Measurements from ENCODE around the gene INVS. TPM values are rescaled to one million over a fixed set of nuclear protein-coding genes. Genes with fewer than 3 reads are reported as not detected.
A peak's percentile ranks its signal among the peaks of the same experiment; 100 is the strongest.

Gene INVS
- total and polyA plus RNA-seq, 11 donors: 2.5 to 10.4 (median 7.4) TPM

GRCh38 chr9:100309992-100310391, 210.9 kb downstream of the INVS start:
- Histone ChIP-seq H3K4me1 (peaks cover 0 to 6% (median 0%) of the 10 kb centered on the region in 12 donors), H3K36me3 (peaks cover 0 to 61% (median 29%) of the 10 kb centered on the region in 9 donors), H3K4me3 (no peak overlapping the region), H3K27ac (no peak overlapping the region), H3K9me3 (no peaks in the 10 kb centered on the region), H3K27me3 (no peaks in the 10 kb centered on the region)
- 90 to 96% (median 92%) methylated on average over 2 of the region's 2 CpGs for WGBS, 4 donors
- ATAC-seq: no peak
- DNase-seq: no peak
- TF ChIP-seq POLR2A (IDR thresholded peaks at IDR 0.05): no peak
- TF ChIP-seq, protein P1, sequence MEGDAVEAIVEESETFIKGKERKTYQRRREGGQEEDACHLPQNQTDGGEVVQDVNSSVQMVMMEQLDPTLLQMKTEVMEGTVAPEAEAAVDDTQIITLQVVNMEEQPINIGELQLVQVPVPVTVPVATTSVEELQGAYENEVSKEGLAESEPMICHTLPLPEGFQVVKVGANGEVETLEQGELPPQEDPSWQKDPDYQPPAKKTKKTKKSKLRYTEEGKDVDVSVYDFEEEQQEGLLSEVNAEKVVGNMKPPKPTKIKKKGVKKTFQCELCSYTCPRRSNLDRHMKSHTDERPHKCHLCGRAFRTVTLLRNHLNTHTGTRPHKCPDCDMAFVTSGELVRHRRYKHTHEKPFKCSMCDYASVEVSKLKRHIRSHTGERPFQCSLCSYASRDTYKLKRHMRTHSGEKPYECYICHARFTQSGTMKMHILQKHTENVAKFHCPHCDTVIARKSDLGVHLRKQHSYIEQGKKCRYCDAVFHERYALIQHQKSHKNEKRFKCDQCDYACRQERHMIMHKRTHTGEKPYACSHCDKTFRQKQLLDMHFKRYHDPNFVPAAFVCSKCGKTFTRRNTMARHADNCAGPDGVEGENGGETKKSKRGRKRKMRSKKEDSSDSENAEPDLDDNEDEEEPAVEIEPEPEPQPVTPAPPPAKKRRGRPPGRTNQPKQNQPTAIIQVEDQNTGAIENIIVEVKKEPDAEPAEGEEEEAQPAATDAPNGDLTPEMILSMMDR (IDR thresholded peaks at IDR 0.05): no peak
- intact Hi-C loops (cut with DNase I): loop anchor here in 1 of 10 donors (10.0 kb wide), 1 partner anchor 285 kb away; no protein-coding TSS in a partner anchor

DNA sequence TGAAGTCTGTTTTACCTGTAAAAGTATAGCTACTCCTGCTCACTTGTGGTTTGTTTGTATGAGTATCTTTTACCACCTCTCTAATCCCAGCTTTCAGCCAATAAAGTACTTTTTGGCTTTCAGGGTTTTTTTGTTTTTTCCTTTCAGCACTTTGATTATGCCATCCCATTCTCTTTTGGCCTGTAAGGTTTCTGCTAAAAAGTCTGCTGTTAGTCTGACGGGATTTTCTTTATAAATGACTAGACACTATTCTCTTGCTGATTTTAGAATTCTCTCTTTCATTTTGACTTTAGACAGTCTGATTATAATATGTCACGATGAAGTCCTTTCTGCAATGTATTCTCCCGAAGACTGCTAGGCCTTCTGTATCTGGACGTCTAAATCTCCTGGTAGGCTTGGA, 216.5 kb downstream of the INVS start:
- Histone ChIP-seq H3K9me3 (no peaks in the 10 kb centered on the region), H3K4me3 (no peak overlapping the region), H3K27me3 (no peaks in the 10 kb centered on the region), H3K4me1 (no peaks in the 10 kb centered on the region), H3K27ac (no peak overlapping the region), H3K36me3 (peaks cover 0 to 48% (median 24%) of the 10 kb centered on the region in 9 donors)
- DNase-seq (no peak), ATAC-seq (no peak)
- intact Hi-C loops (cut with DNase I): loop anchor here in 1 of 10 donors (10.0 kb wide), 1 partner anchor 291 kb away; no protein-coding TSS in a partner anchor
- 94 to 98% (median 96%) methylated on average over 4 of the region's 4 CpGs for WGBS, 4 donors
- TF ChIP-seq, protein P1 (IDR thresholded peaks at IDR 0.05): no peak
- TF ChIP-seq POLR2A (IDR thresholded peaks at IDR 0.05): no peak

GRCh38 chr9:100317706-100318105, 218.7 kb downstream of the INVS start:
- Histone ChIP-seq H3K4me3 (no peak overlapping the region), H3K4me1 (peaks cover 0 to 2% (median 0%) of the 10 kb centered on the region in 12 donors), H3K9me3 (no peaks in the 10 kb centered on the region), H3K27ac (no peak overlapping the region), H3K36me3 (peaks cover 0 to 59% (median 34%) of the 10 kb centered on the region in 9 donors), H3K27me3 (no peaks in the 10 kb centered on the region)
- TF ChIP-seq, protein P1 (IDR thresholded peaks at IDR 0.05): no peak
- no peak for TF ChIP-seq POLR2A (IDR thresholded peaks at IDR 0.05)
- DNase-seq: no peak
- no peak for ATAC-seq
- 77 to 89% (median 83%) methylated on average over 1 of the region's 1 CpG for WGBS, 4 donors
- intact Hi-C loops (cut with DNase I): loop anchor here in 1 of 10 donors (10.0 kb wide), 1 partner anchor 293 kb away; no protein-coding TSS in a partner anchor

- H3K4me1 ChIP-seq: peaks cover 0 to 6% (median 0%) of the 10 kb centered on the region in 12 donors
- ATAC-seq (no peak), DNase-seq (no peak)
- H3K27ac ChIP-seq: no peak overlapping the region
- 71 to 86% (median 74%) methylated on average over 3 of the region's 3 CpGs for WGBS, 4 donors
- H3K4me3 ChIP-seq: no peak overlapping the region
- H3K27me3 ChIP-seq: no peaks in the 10 kb centered on the region
- H3K36me3 ChIP-seq: peaks cover 0 to 72% (median 58%) of the 10 kb centered on the region in 9 donors
- TF ChIP-seq, protein P1 (IDR thresholded peaks at IDR 0.05): peak; percentile 46 to 75 (median 62)
- TF ChIP-seq POLR2A (IDR thresholded peaks at IDR 0.05): no peak
- H3K9me3 ChIP-seq: no peaks in the 10 kb centered on the region
- intact Hi-C loops (cut with DNase I): loop anchor here in 9 of 10 donors (2.0 to 10.0 kb wide), 10 partner anchors 272 to 1161 kb away; no protein-coding TSS in a partner anchor
These were observed 224.0 kb downstream of the INVS start for GRCh38 chr9:100322954-100323536.

All from heart left ventricle (tissue), 16 donors.